ENCODE results near the gene FOXJ1. TPM values are rescaled to one million over a fixed set of nuclear protein-coding genes. Genes with fewer than 3 reads are reported as not detected.

The FOXJ1 gene
- polyA plus RNA-seq, 1 of the 3 experiments (the other 2 are of a cell fraction) = not detected

GRCh38 chr17:76155988-76156661 lies 15.1 kb upstream of the FOXJ1 start:
- Histone ChIP-seq H3K79me2 (ENCODE audit: insufficient read depth) (no peaks in the 10 kb centered on the region), H3K9me2 (no peaks in the 10 kb centered on the region), H4K20me1 (ENCODE audit: insufficient read depth) (no peaks in the 10 kb centered on the region), H3K4me2 (no peak overlapping the region), H3F3A (replicated peaks; ENCODE audit: insufficient read depth) (no peaks in the 10 kb centered on the region), H3K9ac (no peak overlapping the region), H3K27me3 (ENCODE audit: insufficient read depth) (no peaks in the 10 kb centered on the region), H3K27ac (ENCODE audit: low read depth in 2 of 2, low read length in 1 of 2) (no peak overlapping the region), H3K9me3 (no peaks in the 10 kb centered on the region), H3K4me1 (ENCODE audit: control insufficient read depth in 1 of 2, insufficient read depth in 2 of 2, low read depth in 1 of 2, low read length in 1 of 2) (no peaks in the 10 kb centered on the region), H3K4me3 (ENCODE audit: low read depth in 2 of 2, low read length in 1 of 2) (no peak overlapping the region), H3K36me3 (replicated peaks in 1 of 2; ENCODE audit: control insufficient read depth in 1 of 2, insufficient read depth in 2 of 2, low read length in 1 of 2) (peaks cover 0 to 7% of the 10 kb centered on the region in 2 experiments), H2AFZ (ENCODE audit: low read depth) (no peak overlapping the region)
- ChIA-PET CTCF (interaction anchor here (0.8 to 16.5 kb wide), 4 partner anchors 25 to 134 kb away, joined by 3 to 119 read pairs (median 18); no protein-coding TSS in a partner anchor), POLR2A (no interaction called here)
- WGBS (ENCODE audit: low lambda C conversion rate) = 89% methylated on average over 13 of the region's 13 CpGs
- no peak for DNase-seq
- no peak for TF ChIP-seq SIN3A (IDR thresholded peaks at IDR 0.05; ENCODE audit: borderline replicate concordance, low read depth, low read length)

DNA sequence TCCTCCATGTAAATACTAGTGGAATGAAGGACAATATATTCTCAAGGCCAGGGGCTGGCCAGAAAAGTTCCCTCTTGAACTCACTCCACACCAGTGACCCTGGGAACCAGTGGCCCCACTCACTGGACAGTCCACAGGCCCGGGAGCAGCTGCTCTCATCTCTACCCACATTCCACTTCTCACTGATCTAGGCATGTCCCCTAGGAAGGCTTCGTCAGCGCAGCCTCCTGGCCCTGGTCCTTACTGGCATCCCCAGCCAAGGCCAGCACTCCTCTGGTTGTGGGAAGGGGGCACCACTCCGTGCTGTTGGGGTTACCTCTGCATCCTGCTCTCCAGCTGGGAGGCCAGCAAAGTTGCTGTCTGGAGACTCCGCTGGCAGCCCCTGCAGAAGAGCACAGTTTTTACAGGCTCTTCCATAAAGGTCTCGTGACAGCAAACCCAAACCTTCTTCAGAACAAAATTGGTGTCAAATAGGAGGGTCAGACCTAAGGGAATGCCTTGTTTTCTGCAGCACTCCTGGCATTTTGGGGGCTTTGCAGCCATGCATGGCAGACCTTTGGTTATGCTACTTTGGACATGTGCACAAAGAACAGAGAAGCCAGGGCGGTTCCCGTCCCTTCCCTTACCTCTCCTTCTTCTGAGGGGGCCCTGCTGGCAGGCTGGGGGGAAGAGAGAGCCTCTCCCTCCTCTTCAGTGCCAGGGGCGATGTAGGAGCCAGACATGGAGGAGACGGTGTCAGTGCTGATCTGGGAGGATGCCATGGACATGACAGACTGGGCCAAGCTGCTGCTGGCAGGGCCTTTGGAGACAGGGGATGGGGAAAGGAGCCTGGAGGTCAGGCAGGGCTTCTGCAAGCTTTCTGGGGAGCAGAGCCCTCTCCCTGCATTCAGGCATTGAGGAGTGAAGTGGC lies 14.1 kb upstream of the FOXJ1 start:
- Histone ChIP-seq H3K27ac (ENCODE audit: low read depth in 2 of 2, low read length in 1 of 2) (no peak overlapping the region), H3K27me3 (ENCODE audit: insufficient read depth) (no peaks in the 10 kb centered on the region), H3K9me2 (no peaks in the 10 kb centered on the region), H3K36me3 (replicated peaks in 1 of 2; ENCODE audit: control insufficient read depth in 1 of 2, insufficient read depth in 2 of 2, low read length in 1 of 2) (peaks cover 0 to 7% of the 10 kb centered on the region in 2 experiments), H4K20me1 (ENCODE audit: insufficient read depth) (no peaks in the 10 kb centered on the region), H3K4me1 (ENCODE audit: control insufficient read depth in 1 of 2, insufficient read depth in 2 of 2, low read depth in 1 of 2, low read length in 1 of 2) (no peaks in the 10 kb centered on the region), H3K4me2 (no peak overlapping the region), H2AFZ (ENCODE audit: low read depth) (no peak overlapping the region), H3K79me2 (ENCODE audit: insufficient read depth) (no peaks in the 10 kb centered on the region), H3K9ac (no peak overlapping the region), H3K9me3 (no peaks in the 10 kb centered on the region), H3K4me3 (ENCODE audit: low read depth in 2 of 2, low read length in 1 of 2) (no peak overlapping the region), H3F3A (replicated peaks; ENCODE audit: insufficient read depth) (no peaks in the 10 kb centered on the region)
- no peak for DNase-seq
- ChIA-PET POLR2A (no interaction called here), CTCF (interaction anchor here (0.8 to 16.5 kb wide), 4 partner anchors 26 to 135 kb away, joined by 3 to 119 read pairs (median 18); no protein-coding TSS in a partner anchor)
- 75% methylated on average over 8 of the region's 10 CpGs for WGBS (ENCODE audit: low lambda C conversion rate)
- TF ChIP-seq RCOR1 (IDR thresholded peaks at IDR 0.05; ENCODE audit: low read length) (no peak), TCF12 (IDR thresholded peaks at IDR 0.05) (no peak), FOXM1 (IDR thresholded peaks at IDR 0.05; ENCODE audit: low read depth) (no peak), RAD21 (IDR thresholded peaks at IDR 0.05; ENCODE audit: low read length) (no peak)
- TF ChIP-seq, protein P1, sequence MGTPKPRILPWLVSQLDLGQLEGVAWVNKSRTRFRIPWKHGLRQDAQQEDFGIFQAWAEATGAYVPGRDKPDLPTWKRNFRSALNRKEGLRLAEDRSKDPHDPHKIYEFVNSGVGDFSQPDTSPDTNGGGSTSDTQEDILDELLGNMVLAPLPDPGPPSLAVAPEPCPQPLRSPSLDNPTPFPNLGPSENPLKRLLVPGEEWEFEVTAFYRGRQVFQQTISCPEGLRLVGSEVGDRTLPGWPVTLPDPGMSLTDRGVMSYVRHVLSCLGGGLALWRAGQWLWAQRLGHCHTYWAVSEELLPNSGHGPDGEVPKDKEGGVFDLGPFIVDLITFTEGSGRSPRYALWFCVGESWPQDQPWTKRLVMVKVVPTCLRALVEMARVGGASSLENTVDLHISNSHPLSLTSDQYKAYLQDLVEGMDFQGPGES (IDR thresholded peaks at IDR 0.05; ENCODE audit: low read depth, low read length) = no peak

- TF ChIP-seq RCOR1 (IDR thresholded peaks at IDR 0.05; ENCODE audit: low read length) (no peak), POLR2AphosphoS5 (IDR thresholded peaks at IDR 0.05; ENCODE audit: low read depth, low read length) (no peak), MAX (IDR thresholded peaks at IDR 0.05; ENCODE audit: low read depth) (no peak), USF1 (IDR thresholded peaks at IDR 0.05; ENCODE audit: borderline replicate concordance, low read depth) (no peak), FOSL2 (IDR thresholded peaks at IDR 0.05; ENCODE audit: borderline replicate concordance, low read depth) (no peak)
- TF ChIP-seq, protein P1 (IDR thresholded peaks at IDR 0.05; ENCODE audit: low read depth, low read length) = no peak
- Histone ChIP-seq H3K27me3 (ENCODE audit: insufficient read depth) (no peaks in the 10 kb centered on the region), H4K20me1 (ENCODE audit: insufficient read depth) (no peaks in the 10 kb centered on the region), H3K36me3 (replicated peaks in 1 of 2; ENCODE audit: control insufficient read depth in 1 of 2, insufficient read depth in 2 of 2, low read length in 1 of 2) (peaks cover 0 to 7% of the 10 kb centered on the region in 2 experiments), H3K4me3 (ENCODE audit: low read depth in 2 of 2, low read length in 1 of 2) (no peak overlapping the region), H3K79me2 (ENCODE audit: insufficient read depth) (no peaks in the 10 kb centered on the region), H3F3A (replicated peaks; ENCODE audit: insufficient read depth) (no peaks in the 10 kb centered on the region), H3K9me2 (no peaks in the 10 kb centered on the region), H3K9me3 (no peaks in the 10 kb centered on the region), H3K27ac (ENCODE audit: low read depth in 2 of 2, low read length in 1 of 2) (no peak overlapping the region), H2AFZ (ENCODE audit: low read depth) (no peak overlapping the region), H3K9ac (no peak overlapping the region), H3K4me2 (no peak overlapping the region), H3K4me1 (ENCODE audit: control insufficient read depth in 1 of 2, insufficient read depth in 2 of 2, low read depth in 1 of 2, low read length in 1 of 2) (no peaks in the 10 kb centered on the region)
- DNase-seq = no peak
- ChIA-PET POLR2A (no interaction called here), CTCF (interaction anchor here (16.5 kb wide), 1 partner anchor 32 kb away, joined by 119 read pairs; no protein-coding TSS in a partner anchor)
- WGBS (ENCODE audit: low lambda C conversion rate) = 80% methylated on average over 3 of the region's 3 CpGs
Observed at GRCh38 chr17:76154292-76154691, 13.2 kb upstream of the FOXJ1 start.
